WTC11 (cell line): ENCODE data around the gene SH3TC2. TPM values are rescaled to one million over a fixed set of nuclear protein-coding genes. Genes with fewer than 3 reads are reported as not detected.

Experiments used
- ATAC-seq: fragments of 200-7000 bp; cut with Tn5 transposase; 2 replicates; pipeline ENCODE4 v1.10.0; 2021; ENCODE audit warnings: mild to moderate bottlenecking, moderate library complexity
- CTCF ChIA-PET: fragments of 300-600 bp; sonication (Branson Sonifier 250); formaldehyde crosslinking; loops from one replicate; lab custom pipeline; 2021; ENCODE audit warnings: antibody characterized with exemption; lab: Charles Lee
- POLR2A ChIA-PET: fragments of 350-600 bp; sonication (Branson Sonifier 250); formaldehyde crosslinking; loops from one replicate; lab custom pipeline; 2021; ENCODE audit warnings: antibody characterized with exemption; lab: Charles Lee
- DNase-seq: peaks from one replicate; pipeline ENCODE4 v3.0.0; 2021; ENCODE audit warnings: low spot score
- H3K27ac Mint-ChIP-seq: 2 replicates; pipeline ENCODE4 v1.8.0; 2021; ENCODE audit warnings: mixed read lengths
- H3K27me3 Mint-ChIP-seq: 2 replicates; pipeline ENCODE4 v1.8.0; 2021; ENCODE audit warnings: low read depth, mild to moderate bottlenecking, moderate library complexity, mixed read lengths
- H3K36me3 Mint-ChIP-seq: 2 replicates; pipeline ENCODE4 v1.8.0; 2021; ENCODE audit warnings: mixed read lengths
- H3K4me1 Mint-ChIP-seq: 2 replicates; pipeline ENCODE4 v1.8.0; 2022; ENCODE audit warnings: mixed read lengths
- H3K4me3 Mint-ChIP-seq: 2 replicates; pipeline ENCODE4 v1.8.0; 2021; ENCODE audit warnings: mild to moderate bottlenecking, moderate library complexity, mixed read lengths
- H3K9me3 Mint-ChIP-seq: 2 replicates; pipeline ENCODE4 v1.8.0; 2021; ENCODE audit warnings: mixed read lengths
- ATF2 ChIP-seq: sonication (generic); formaldehyde crosslinking; IDR thresholded peaks from 2 replicates; pipeline ENCODE4 v1.8.1; 2022; ENCODE audit warnings: low read depth, missing genetic modification reagents, borderline replicate concordance
- ERG ChIP-seq: fragments of 250-450 bp; sonication (Bioruptor Pico); IDR thresholded peaks from 2 replicates; pipeline ENCODE4 v1.8.0; 2021; ENCODE audit warnings: mild to moderate bottlenecking
- GRHL2 ChIP-seq: fragments of 250-450 bp; sonication (Bioruptor Pico); IDR thresholded peaks from 2 replicates; pipeline ENCODE4 v1.8.0; 2022; ENCODE audit warnings: mild to moderate bottlenecking, moderate library complexity; ENCODE audit not compliant: insufficient replicate concordance, severe bottlenecking
- GTF2I ChIP-seq: fragments of 250-450 bp; sonication (Bioruptor Pico); conservative IDR thresholded peaks from 2 replicates; pipeline ENCODE4 v1.4.0; 2021; ENCODE audit warnings: mild to moderate bottlenecking
- MAX ChIP-seq: sonication (generic); formaldehyde crosslinking; IDR thresholded peaks from 2 replicates; pipeline ENCODE4 v1.8.0; 2022; ENCODE audit warnings: mild to moderate bottlenecking, missing genetic modification reagents
- NFATC4 ChIP-seq: fragments of 250-450 bp; sonication (Bioruptor Pico); IDR thresholded peaks from 2 replicates; pipeline ENCODE4 v1.9.0; 2021; ENCODE audit warnings: mild to moderate bottlenecking
- NFE2L1 ChIP-seq: sonication (generic); formaldehyde crosslinking; IDR thresholded peaks from 2 replicates; pipeline ENCODE4 v1.8.1; 2023; ENCODE audit warnings: missing genetic modification reagents
- NR1H2 ChIP-seq: sonication (generic); formaldehyde crosslinking; IDR thresholded peaks from 2 replicates; pipeline ENCODE4 v1.9.0; 2021; ENCODE audit warnings: mild to moderate bottlenecking, moderate library complexity, missing genetic modification reagents
- PRDM15 ChIP-seq: sonication (generic); formaldehyde crosslinking; IDR thresholded peaks from 2 replicates; pipeline ENCODE4 v1.8.0; 2022; ENCODE audit warnings: missing genetic modification reagents
- PRRX2 ChIP-seq: fragments of 250-450 bp; sonication (Bioruptor Pico); IDR thresholded peaks from 2 replicates; pipeline ENCODE4 v1.8.0; 2021; ENCODE audit warnings: mild to moderate bottlenecking
- RELA ChIP-seq: sonication (generic); formaldehyde crosslinking; IDR thresholded peaks from 2 replicates; pipeline ENCODE4 v1.8.1; 2022; ENCODE audit warnings: missing genetic modification reagents, mild to moderate bottlenecking, borderline replicate concordance
- SMAD3 ChIP-seq: sonication (generic); formaldehyde crosslinking; IDR thresholded peaks from 2 replicates; pipeline ENCODE4 v1.8.0; 2022; ENCODE audit warnings: missing genetic modification reagents, mild to moderate bottlenecking, borderline replicate concordance
- SMAD4 ChIP-seq: sonication (generic); formaldehyde crosslinking; IDR thresholded peaks from 2 replicates; pipeline ENCODE4 v1.8.0; 2022; ENCODE audit warnings: mild to moderate bottlenecking, missing genetic modification reagents
- SOX15 ChIP-seq: fragments of 250-450 bp; sonication (Bioruptor Pico); IDR thresholded peaks from 2 replicates; pipeline ENCODE4 v1.9.0; 2021; ENCODE audit warnings: mild to moderate bottlenecking
- TEAD1 ChIP-seq: sonication (generic); formaldehyde crosslinking; IDR thresholded peaks from 2 replicates; pipeline ENCODE4 v1.8.0; 2022; ENCODE audit warnings: mild to moderate bottlenecking, missing genetic modification reagents
- USF1 ChIP-seq: sonication (generic); formaldehyde crosslinking; IDR thresholded peaks from 2 replicates; pipeline ENCODE4 v1.8.0; 2022; ENCODE audit warnings: mild to moderate bottlenecking, missing genetic modification reagents
- USF2 ChIP-seq: sonication (generic); formaldehyde crosslinking; IDR thresholded peaks from 2 replicates; pipeline ENCODE4 v1.8.1; 2023; ENCODE audit warnings: mild to moderate bottlenecking, missing genetic modification reagents, moderate library complexity
- ZBTB21 ChIP-seq: sonication (generic); formaldehyde crosslinking; IDR thresholded peaks from 2 replicates; pipeline ENCODE4 v1.8.1; 2023; ENCODE audit warnings: mild to moderate bottlenecking, missing genetic modification reagents, borderline replicate concordance
- ZNF232 ChIP-seq: sonication (generic); formaldehyde crosslinking; IDR thresholded peaks from 2 replicates; pipeline ENCODE4 v1.8.0; 2022; ENCODE audit warnings: mild to moderate bottlenecking, missing genetic modification reagents
- ZNF317 ChIP-seq: sonication (generic); formaldehyde crosslinking; IDR thresholded peaks from 2 replicates; pipeline ENCODE4 v1.8.1; 2023; ENCODE audit warnings: low read depth, mild to moderate bottlenecking, moderate library complexity, missing genetic modification reagents, borderline replicate concordance
- ZNF512 ChIP-seq: sonication (generic); formaldehyde crosslinking; IDR thresholded peaks from 2 replicates; pipeline ENCODE4 v1.8.1; 2022; ENCODE audit warnings: missing genetic modification reagents, borderline replicate concordance
- ZNF671 ChIP-seq: fragments of 250-450 bp; sonication (Bioruptor Pico); IDR thresholded peaks from 2 replicates; pipeline ENCODE4 v1.8.0; 2021; ENCODE audit warnings: mild to moderate bottlenecking
- total RNA-seq: library from RNA; stranded (reverse); gene quantifications from 3 replicates; pipeline ENCODE4 v1.2.3, GENCODE V29; 2021
- TF ChIP-seq, protein P1 (sequence below): fragments of 250-450 bp; sonication (Bioruptor Pico); IDR thresholded peaks from 2 replicates; pipeline ENCODE4 v1.9.0; 2021; ENCODE audit warnings: moderate library complexity, mild to moderate bottlenecking, inconsistent platforms, borderline replicate concordance

SH3TC2 gene
- total RNA-seq, 1 experiment from 2014 or later: 0.61 TPM

- POLR2A ChIA-PET: no interaction called here
- TF ChIP-seq SOX15 (CRISPR knock-in tag): no peak
- TF ChIP-seq GRHL2 (CRISPR knock-in tag): no peak
- TF ChIP-seq NFE2L1: no peak
- TF ChIP-seq ERG (CRISPR knock-in tag): no peak
- no peak for TF ChIP-seq NFATC4 (CRISPR knock-in tag)
- no peak for TF ChIP-seq SMAD4
- Mint-ChIP-seq H3K27me3 (no peaks in the 10 kb centered on the region), H3K27ac (no peak overlapping the region), H3K9me3 (no peaks in the 10 kb centered on the region), H3K4me1 (peaks cover 6% of the 10 kb centered on the region), H3K4me3 (no peak overlapping the region), H3K36me3 (no peaks in the 10 kb centered on the region)
- ATAC-seq (no peak), DNase-seq (no peak)
- CTCF ChIA-PET: interaction anchor here (0.6 kb wide), 1 partner anchor 415 kb away, joined by 3 read pairs; no protein-coding TSS in a partner anchor
Measured at GRCh38 chr5:149043641-149044040, 19.2 kb downstream of the SH3TC2 start.

- H3K27me3 Mint-ChIP-seq: no peaks in the 10 kb centered on the region
- CTCF ChIA-PET: interaction anchor here (0.6 to 2.0 kb wide), 2 partner anchors 72 to 415 kb away, joined by 3 to 6 read pairs; no protein-coding TSS in a partner anchor
- H3K4me3 Mint-ChIP-seq: no peak overlapping the region
- ATAC-seq (no peak), DNase-seq (no peak)
- no peaks in the 10 kb centered on the region for H3K36me3 Mint-ChIP-seq
- no peak for TF ChIP-seq PRRX2
- TF ChIP-seq TEAD1: no peak
- no peak for TF ChIP-seq ATF2
- TF ChIP-seq ZNF671 (CRISPR knock-in tag): no peak
- no peak for TF ChIP-seq USF1 (CRISPR knock-in tag)
- no peak for TF ChIP-seq NFATC4 (CRISPR knock-in tag)
- no peak for TF ChIP-seq SMAD3
- TF ChIP-seq NFE2L1: no peak
- TF ChIP-seq ZBTB21 (CRISPR knock-in tag): no peak
- TF ChIP-seq USF2 (CRISPR knock-in tag): no peak
- TF ChIP-seq NR1H2: no peak
- TF ChIP-seq ZNF317 (CRISPR knock-in tag): no peak
- no peak for TF ChIP-seq PRDM15 (CRISPR knock-in tag)
- TF ChIP-seq MAX (CRISPR knock-in tag): no peak
- TF ChIP-seq ZNF512: no peak
- TF ChIP-seq ZNF232 (CRISPR knock-in tag): no peak
- TF ChIP-seq RELA (CRISPR knock-in tag): no peak
- TF ChIP-seq GTF2I: no peak
- TF ChIP-seq, protein P1, sequence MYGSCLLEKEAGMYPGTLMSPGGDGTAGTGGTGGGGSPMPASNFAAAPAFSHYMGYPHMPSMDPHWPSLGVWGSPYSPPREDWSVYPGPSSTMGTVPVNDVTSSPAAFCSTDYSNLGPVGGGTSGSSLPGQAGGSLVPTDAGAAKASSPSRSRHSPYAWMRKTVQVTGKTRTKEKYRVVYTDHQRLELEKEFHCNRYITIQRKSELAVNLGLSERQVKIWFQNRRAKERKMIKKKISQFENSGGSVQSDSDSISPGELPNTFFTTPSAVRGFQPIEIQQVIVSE (CRISPR knock-in tag): no peak
- POLR2A ChIA-PET: no interaction called here
- H3K9me3 Mint-ChIP-seq: no peaks in the 10 kb centered on the region
- peaks cover 4% of the 10 kb centered on the region for H3K4me1 Mint-ChIP-seq
- H3K27ac Mint-ChIP-seq: no peak overlapping the region
Measured at GRCh38 chr5:149042865-149043264, 20.0 kb downstream of the SH3TC2 start.
